Measurements from ENCODE around the gene ELOVL6.
"Not testable (repeated sequence)": the region's sequence is repeated elsewhere in the genome, so short reads cannot be mapped to it uniquely, and the experiment has no call there.

The ELOVL6 gene

GRCh38 chr4:110055158-110055768 lies 143.2 kb downstream of the ELOVL6 start:
- H3K27ac Mint-ChIP-seq = no peak overlapping the region
- H3K27me3 Mint-ChIP-seq = no peaks in the 10 kb centered on the region
- H3K9me3 Mint-ChIP-seq = no peaks in the 10 kb centered on the region
- H3K36me3 Mint-ChIP-seq = peaks cover 5% of the 10 kb centered on the region
- H3K4me1 Mint-ChIP-seq = peaks cover 30% of the 10 kb centered on the region
- CTCF ChIA-PET = interaction anchor here (0.8 to 1.6 kb wide), 8 partner anchors 9 to 461 kb away, joined by 3 to 4 read pairs (median 3); partner anchors contain the start of gene ELOVL6
- no peak for DNase-seq
- H3K4me3 Mint-ChIP-seq = no peak overlapping the region

- CTCF ChIA-PET = interaction anchor here (0.6 to 2.8 kb wide), 31 partner anchors 8 to 469 kb away, joined by 3 to 14 read pairs (median 4); partner anchors contain the start of gene ELOVL6
- Mint-ChIP-seq H3K9me3 (no peaks in the 10 kb centered on the region), H3K27ac (no peak overlapping the region)
Observed at GRCh38 chr4:110049951-110050925, 148.2 kb downstream of the ELOVL6 start.

GRCh38 chr4:110046588-110047049 lies 151.8 kb downstream of the ELOVL6 start:
- CTCF ChIA-PET = interaction anchor here (0.9 to 1.6 kb wide), 4 partner anchors 9 to 469 kb away, joined by 3 to 6 read pairs (median 3); no protein-coding TSS in a partner anchor
- Mint-ChIP-seq H3K4me3 (no peak overlapping the region), H3K27me3 (peaks cover 17% of the 10 kb centered on the region), H3K4me1 (no peaks in the 10 kb centered on the region), H3K36me3 (no peaks in the 10 kb centered on the region), H3K9me3 (no peaks in the 10 kb centered on the region), H3K27ac (no peak overlapping the region)
- no peak for DNase-seq

More at GRCh38 chr4:110049951-110050925, 148.2 kb downstream of the ELOVL6 start:
- Mint-ChIP-seq H3K27me3 (no peaks in the 10 kb centered on the region), H3K4me1 (peaks cover under 1% of the 10 kb centered on the region), H3K4me3 (no peak overlapping the region), H3K36me3 (no peaks in the 10 kb centered on the region)
- DNase-seq = peak; percentile 70

- no peak overlapping the region for H3K27ac Mint-ChIP-seq
- H3K36me3 Mint-ChIP-seq = no peaks in the 10 kb centered on the region
- CTCF ChIA-PET = interaction anchor here (0.6 kb wide), 1 partner anchor 36 kb away, joined by 3 read pairs; no protein-coding TSS in a partner anchor
- H3K4me1 Mint-ChIP-seq = no peaks in the 10 kb centered on the region
- H3K9me3 Mint-ChIP-seq = no peaks in the 10 kb centered on the region
- DNase-seq = no peak
- peaks cover 31% of the 10 kb centered on the region for H3K27me3 Mint-ChIP-seq
- H3K4me3 Mint-ChIP-seq = no peak overlapping the region
Observed at GRCh38 chr4:110042545-110043517, 155.6 kb downstream of the ELOVL6 start.

GRCh38 chr4:110041735-110042134 lies 156.7 kb downstream of the ELOVL6 start:
- Mint-ChIP-seq H3K4me3 (no peak overlapping the region), H3K27ac (no peak overlapping the region), H3K9me3 (no peaks in the 10 kb centered on the region), H3K36me3 (no peaks in the 10 kb centered on the region), H3K27me3 (peaks cover 42% of the 10 kb centered on the region), H3K4me1 (no peaks in the 10 kb centered on the region)
- DNase-seq = no peak
- CTCF ChIA-PET = interaction anchor here (0.6 kb wide), 1 partner anchor 1769 kb away, joined by 3 read pairs; no protein-coding TSS in a partner anchor

GRCh38 chr4:110039164-110039563 lies 159.3 kb downstream of the ELOVL6 start:
- CTCF ChIA-PET = interaction anchor here (1.6 kb wide), 1 partner anchor 11 kb away, joined by 4 read pairs; no protein-coding TSS in a partner anchor
- not testable (repeated sequence) for DNase-seq, H3K4me3 Mint-ChIP-seq, H3K9me3 Mint-ChIP-seq, H3K36me3 Mint-ChIP-seq, H3K27ac Mint-ChIP-seq, H3K4me1 Mint-ChIP-seq
- peaks cover 56% of the 10 kb centered on the region for H3K27me3 Mint-ChIP-seq

GRCh38 chr4:110034026-110034393 lies 164.4 kb downstream of the ELOVL6 start:
- no peak for DNase-seq
- Mint-ChIP-seq H3K9me3 (peaks cover 6% of the 10 kb centered on the region), H3K27me3 (peaks cover 54% of the 10 kb centered on the region), H3K27ac (no peak overlapping the region), H3K4me3 (no peak overlapping the region), H3K36me3 (no peaks in the 10 kb centered on the region), H3K4me1 (peaks cover 9% of the 10 kb centered on the region)
- CTCF ChIA-PET = interaction anchor here (1.1 to 1.5 kb wide), 2 partner anchors 28 to 475 kb away, joined by 3 read pairs; no protein-coding TSS in a partner anchor

GRCh38 chr4:110033355-110034025 lies 164.9 kb downstream of the ELOVL6 start:
- H3K4me3 Mint-ChIP-seq = no peak overlapping the region
- no peaks in the 10 kb centered on the region for H3K36me3 Mint-ChIP-seq
- peaks cover 51% of the 10 kb centered on the region for H3K27me3 Mint-ChIP-seq
- H3K27ac Mint-ChIP-seq = peak overlapping the region; percentile 47
- peaks cover 9% of the 10 kb centered on the region for H3K4me1 Mint-ChIP-seq
- DNase-seq = no peak
- peaks cover 6% of the 10 kb centered on the region for H3K9me3 Mint-ChIP-seq
- CTCF ChIA-PET = interaction anchor here (1.1 to 1.5 kb wide), 2 partner anchors 27 to 476 kb away, joined by 3 read pairs; no protein-coding TSS in a partner anchor

GRCh38 chr4:110032603-110033002 lies 165.8 kb downstream of the ELOVL6 start:
- CTCF ChIA-PET = no interaction called here
- H3K36me3 Mint-ChIP-seq = no peaks in the 10 kb centered on the region
- DNase-seq = no peak
- H3K27me3 Mint-ChIP-seq = peaks cover 46% of the 10 kb centered on the region
- peaks cover 6% of the 10 kb centered on the region for H3K9me3 Mint-ChIP-seq
- no peak overlapping the region for H3K4me3 Mint-ChIP-seq
- no peak overlapping the region for H3K27ac Mint-ChIP-seq
- peaks cover 9% of the 10 kb centered on the region for H3K4me1 Mint-ChIP-seq

GRCh38 chr4:110025718-110026117 lies 172.7 kb downstream of the ELOVL6 start:
- no peak overlapping the region for H3K4me3 Mint-ChIP-seq
- no peak for DNase-seq
- H3K9me3 Mint-ChIP-seq = peaks cover 2% of the 10 kb centered on the region
- CTCF ChIA-PET = interaction anchor here (0.8 kb wide), 1 partner anchor 154 kb away, joined by 3 read pairs; no protein-coding TSS in a partner anchor
- no peaks in the 10 kb centered on the region for H3K36me3 Mint-ChIP-seq
- H3K27me3 Mint-ChIP-seq = peaks cover 4% of the 10 kb centered on the region
- no peak overlapping the region for H3K27ac Mint-ChIP-seq
- H3K4me1 Mint-ChIP-seq = no peaks in the 10 kb centered on the region

GRCh38 chr4:110025056-110025455 lies 173.4 kb downstream of the ELOVL6 start:
- DNase-seq = no peak
- Mint-ChIP-seq H3K36me3 (no peaks in the 10 kb centered on the region), H3K27ac (no peak overlapping the region), H3K9me3 (no peaks in the 10 kb centered on the region), H3K4me3 (no peak overlapping the region), H3K4me1 (no peaks in the 10 kb centered on the region), H3K27me3 (peaks cover 8% of the 10 kb centered on the region)
- CTCF ChIA-PET = no interaction called here

GRCh38 chr4:110022457-110022856 lies 176.0 kb downstream of the ELOVL6 start:
- CTCF ChIA-PET = interaction anchor here (1.7 to 1.9 kb wide), 2 partner anchors 16 to 24 kb away, joined by 4 to 8 read pairs; no protein-coding TSS in a partner anchor
- H3K4me1 Mint-ChIP-seq = no peaks in the 10 kb centered on the region
- H3K27me3 Mint-ChIP-seq = peaks cover 5% of the 10 kb centered on the region
- no peak overlapping the region for H3K4me3 Mint-ChIP-seq
- no peak for DNase-seq
- no peaks in the 10 kb centered on the region for H3K36me3 Mint-ChIP-seq
- no peak overlapping the region for H3K27ac Mint-ChIP-seq
- no peaks in the 10 kb centered on the region for H3K9me3 Mint-ChIP-seq

All from activated naive CD4-positive, alpha-beta T cell treated with anti-CD3 and anti-CD28 coated beads, Interleukin-2, amount 10 ng/mL, durations not matched to agents 7 days and 5 days (primary cell).